Erythroblast (primary cell): ENCODE data around the gene FAM107B.

Source experiments
- GATA1 ChIP-seq: IDR thresholded peaks from 2 replicates; pipeline ENCODE4 v1.6.1; 2011; ENCODE audit warnings: low read depth, mild to moderate bottlenecking, control low read depth, low read length, moderate library complexity
- POLR2A ChIP-seq: IDR thresholded peaks from 2 replicates; pipeline ENCODE4 v1.6.1; 2011; ENCODE audit warnings: mild to moderate bottlenecking, low read length

DNA sequence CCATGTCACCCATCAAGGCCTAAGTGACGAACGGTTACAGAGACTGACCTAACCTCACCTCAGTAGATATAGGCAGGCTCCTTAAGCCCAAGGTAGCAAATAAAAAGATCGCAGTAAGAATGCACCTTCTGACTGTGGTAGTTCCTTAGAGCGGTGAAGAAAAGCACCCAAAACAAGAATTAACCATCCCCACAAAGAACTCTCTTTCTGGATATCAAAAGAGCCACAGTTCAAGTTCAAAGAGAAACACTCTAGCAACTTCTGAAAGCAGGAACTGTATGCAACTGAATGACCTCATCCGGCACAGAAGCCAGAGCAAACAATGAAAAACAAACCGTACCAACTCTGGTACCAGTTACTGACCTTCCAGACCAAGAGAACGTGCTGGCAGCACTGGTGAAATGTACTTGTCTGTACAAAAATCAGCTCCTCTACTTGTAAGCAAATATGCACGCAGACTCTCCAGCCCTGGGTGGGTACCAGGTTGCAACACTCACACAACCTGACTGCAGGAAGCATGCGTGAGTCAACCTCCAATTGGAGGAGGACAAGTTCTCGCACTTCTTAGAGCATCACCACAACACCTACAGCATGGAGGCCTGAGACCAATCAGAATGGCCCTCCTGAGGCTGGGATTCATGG lies 202.7 kb downstream of the FAM107B start:
- no peak for TF ChIP-seq POLR2A
- TF ChIP-seq GATA1, result no peak
